Left lung (tissue), 10 donors: ENCODE data around the gene TRPC4AP. TPM values are rescaled to one million over a fixed set of nuclear protein-coding genes. Genes with fewer than 3 reads are reported as not detected.

Experiments used
- ATAC-seq: fragments of 200-7000 bp; cut with Tn5 transposase; one replicate; pipeline ENCODE4 v1.9.1; 2020; ENCODE audit warnings: moderate library complexity
- DNase-seq, 4 donors: peaks; one replicate each; pipeline ENCODE4 v3.0.0-alpha.2; 2013 to 2020
- H3K27ac ChIP-seq, 2 donors: fragments of 200-600 bp; sonication (generic) in 1 of 2; one replicate each; pipeline versions ENCODE4 v1.5.0 to v1.8.0; 2020 to 2021
- H3K27me3 ChIP-seq, 2 donors: fragments of 200-600 bp; sonication (generic) in 1 of 2; one replicate each; pipeline versions ENCODE4 v1.5.0 to v1.8.0; 2020 to 2021
- H3K36me3 ChIP-seq, 2 donors: fragments of 200-600 bp; sonication (generic) in 1 of 2; one replicate each; pipeline versions ENCODE4 v1.5.0 to v1.8.0; 2020 to 2021
- H3K4me1 ChIP-seq, 2 donors: fragments of 200-600 bp; one replicate each; pipeline ENCODE4 v1.8.0; 2021
- H3K4me3 ChIP-seq, 2 donors: fragments of 200-600 bp; sonication (generic) in 1 of 2; one replicate each; pipeline versions ENCODE4 v1.5.0 to v1.8.0; 2020 to 2021; ENCODE audit warnings: mild to moderate bottlenecking in 1 of 2
- H3K9me3 ChIP-seq, 2 donors: fragments of 200-600 bp; sonication (generic) in 1 of 2; one replicate each; pipeline versions ENCODE4 v1.5.0 to v1.8.0; 2020 to 2021
- intact Hi-C, 2 donors: fragments of 100-400 bp; cut with DNase I; formaldehyde crosslinking; loops; one replicate each; pipeline versions ENCODE4 v1.11.2 to v1.14.2; 2022
- polyA plus RNA-seq, 6 donors: library from polyadenylated mRNA; unstranded; fragments of 120-200 nt; gene quantifications; one replicate each; pipeline ENCODE4 v1.2.1, GENCODE V29; 2013; ENCODE audit not compliant: insufficient read length in 6 of 6
- total RNA-seq, 2 donors: library from RNA; stranded (reverse); fragmentation: NEBNext Ultra II Directional; extraction: Animal tissue kit (Norgen Biotek cat#: 25700); gene quantifications; one replicate each; pipeline ENCODE4 v1.2.1, GENCODE V29; 2021
- TF ChIP-seq, protein P1 (sequence below), 2 donors: fragments of 200-600 bp; sonication (generic) in 1 of 2; IDR thresholded peaks; one replicate each; pipeline versions ENCODE4 v1.5.0 to v1.8.0; 2021; ENCODE audit warnings: antibody characterized with exemption in 2 of 2
- donor health status: DM: no; HTN: yes; CAD: no.
- donor health status: DM: no; HTN: no; CAD: no.

TRPC4AP gene
- total and polyA plus RNA-seq, 8 donors: 57.8 to 70.8 (median 67.0) TPM

DNA sequence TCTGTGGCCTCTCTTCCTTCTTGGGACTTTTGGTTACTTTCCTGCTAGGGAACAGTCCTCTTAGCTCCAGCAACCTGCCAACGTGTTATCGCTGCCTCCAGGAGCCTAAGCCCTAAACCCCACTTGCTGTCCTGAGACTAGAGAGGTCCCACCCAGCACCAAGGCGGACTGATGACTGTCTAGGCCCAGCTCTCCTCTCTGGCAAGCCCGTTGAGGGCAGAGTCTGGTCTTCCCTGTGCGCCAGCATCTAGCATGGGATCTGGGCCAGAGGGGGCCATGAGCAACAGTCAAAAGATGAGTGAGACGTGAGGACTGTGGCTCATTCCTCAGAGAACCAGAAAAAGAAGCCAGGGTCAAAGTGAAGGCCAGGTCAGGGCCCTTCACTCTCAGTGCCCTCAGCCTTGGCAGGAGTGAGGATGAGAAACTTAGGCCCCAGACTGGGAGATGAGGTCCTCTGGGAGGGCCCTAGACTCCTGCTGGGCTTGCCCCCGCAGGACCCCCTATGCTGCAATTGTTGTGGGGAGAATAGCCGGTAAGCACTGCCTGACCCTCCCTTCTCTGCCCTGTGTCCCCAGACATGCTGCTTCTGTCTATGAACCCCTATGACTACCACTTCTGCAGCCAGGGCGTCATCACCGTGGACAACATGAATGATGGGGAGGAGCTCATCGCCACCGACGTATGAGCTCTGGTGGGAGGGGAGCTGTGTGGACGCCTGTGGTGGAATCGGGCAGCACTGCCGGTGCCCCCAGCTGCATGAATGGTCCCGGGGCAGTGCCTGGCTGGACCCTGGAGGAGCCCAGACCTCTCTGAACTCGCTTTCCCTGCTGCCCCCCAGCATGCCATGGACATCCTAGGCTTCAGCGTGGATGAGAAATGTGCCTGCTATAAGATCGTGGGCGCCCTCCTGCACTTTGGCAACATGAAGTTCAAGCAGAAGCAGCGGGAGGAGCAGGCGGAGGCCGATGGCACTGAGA lies 106.0 kb downstream of the TRPC4AP start:
- ATAC-seq: peak; percentile 3
- DNase-seq: peak in 1 of 4 donors; percentile 49
- Histone ChIP-seq H3K36me3 (no peaks in the 10 kb centered on the region), H3K27ac (no peak overlapping the region), H3K4me3 (no peak overlapping the region), H3K27me3 (peaks cover 5 to 37% of the 10 kb centered on the region in 2 donors), H3K4me1 (no peaks in the 10 kb centered on the region), H3K9me3 (no peaks in the 10 kb centered on the region)
- intact Hi-C loops: no loop called here
- TF ChIP-seq, protein P1, sequence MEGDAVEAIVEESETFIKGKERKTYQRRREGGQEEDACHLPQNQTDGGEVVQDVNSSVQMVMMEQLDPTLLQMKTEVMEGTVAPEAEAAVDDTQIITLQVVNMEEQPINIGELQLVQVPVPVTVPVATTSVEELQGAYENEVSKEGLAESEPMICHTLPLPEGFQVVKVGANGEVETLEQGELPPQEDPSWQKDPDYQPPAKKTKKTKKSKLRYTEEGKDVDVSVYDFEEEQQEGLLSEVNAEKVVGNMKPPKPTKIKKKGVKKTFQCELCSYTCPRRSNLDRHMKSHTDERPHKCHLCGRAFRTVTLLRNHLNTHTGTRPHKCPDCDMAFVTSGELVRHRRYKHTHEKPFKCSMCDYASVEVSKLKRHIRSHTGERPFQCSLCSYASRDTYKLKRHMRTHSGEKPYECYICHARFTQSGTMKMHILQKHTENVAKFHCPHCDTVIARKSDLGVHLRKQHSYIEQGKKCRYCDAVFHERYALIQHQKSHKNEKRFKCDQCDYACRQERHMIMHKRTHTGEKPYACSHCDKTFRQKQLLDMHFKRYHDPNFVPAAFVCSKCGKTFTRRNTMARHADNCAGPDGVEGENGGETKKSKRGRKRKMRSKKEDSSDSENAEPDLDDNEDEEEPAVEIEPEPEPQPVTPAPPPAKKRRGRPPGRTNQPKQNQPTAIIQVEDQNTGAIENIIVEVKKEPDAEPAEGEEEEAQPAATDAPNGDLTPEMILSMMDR (IDR thresholded peaks at IDR 0.05): no peak

DNA sequence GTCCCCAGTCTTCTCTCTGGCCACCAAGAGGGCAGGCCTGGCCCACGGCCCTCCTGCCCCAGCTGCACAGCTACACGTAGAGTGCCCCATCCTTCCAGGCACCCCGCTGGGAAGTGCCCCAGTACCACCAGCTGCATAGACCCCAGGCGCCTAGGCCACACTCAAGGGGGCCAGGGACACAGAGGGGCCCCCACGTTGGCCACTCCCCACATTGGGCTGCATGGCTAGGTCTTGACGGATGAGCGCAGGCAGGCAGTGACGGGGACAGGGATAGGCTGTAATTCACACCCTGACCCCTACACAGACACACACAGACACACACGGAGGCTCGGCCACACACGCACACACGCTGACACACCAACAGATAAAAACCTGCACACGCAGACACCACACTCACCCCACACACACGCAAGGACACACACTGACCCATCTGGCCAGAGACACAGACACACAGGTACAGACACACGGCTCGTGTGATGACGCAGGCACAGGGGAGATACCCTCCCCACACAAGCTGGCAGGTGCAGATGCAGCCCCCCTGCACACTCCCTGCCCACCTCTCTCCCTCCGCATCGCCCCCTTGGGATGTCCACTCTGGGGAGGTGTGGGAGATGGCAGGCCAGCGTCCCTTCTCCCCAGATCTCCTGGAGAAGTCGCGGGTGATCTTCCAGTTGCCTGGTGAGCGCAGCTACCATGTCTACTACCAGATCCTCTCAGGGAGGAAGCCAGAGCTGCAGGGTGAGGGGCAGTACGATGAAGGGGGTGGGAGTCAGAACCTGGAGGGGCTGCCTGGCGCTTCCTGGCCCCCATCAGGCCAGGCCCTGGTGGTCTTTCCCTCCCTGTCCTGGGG lies 106.9 kb downstream of the TRPC4AP start:
- H3K4me3 ChIP-seq: no peak overlapping the region
- H3K4me1 ChIP-seq: no peaks in the 10 kb centered on the region
- peaks cover 5 to 37% of the 10 kb centered on the region in 2 donors for H3K27me3 ChIP-seq
- TF ChIP-seq, protein P1 (IDR thresholded peaks at IDR 0.05): no peak
- no peaks in the 10 kb centered on the region for H3K36me3 ChIP-seq
- no peak overlapping the region for H3K27ac ChIP-seq
- intact Hi-C loops: no loop called here
- no peak for ATAC-seq
- DNase-seq: peak in 1 of 4 donors; percentile 47
- H3K9me3 ChIP-seq: no peaks in the 10 kb centered on the region

DNA sequence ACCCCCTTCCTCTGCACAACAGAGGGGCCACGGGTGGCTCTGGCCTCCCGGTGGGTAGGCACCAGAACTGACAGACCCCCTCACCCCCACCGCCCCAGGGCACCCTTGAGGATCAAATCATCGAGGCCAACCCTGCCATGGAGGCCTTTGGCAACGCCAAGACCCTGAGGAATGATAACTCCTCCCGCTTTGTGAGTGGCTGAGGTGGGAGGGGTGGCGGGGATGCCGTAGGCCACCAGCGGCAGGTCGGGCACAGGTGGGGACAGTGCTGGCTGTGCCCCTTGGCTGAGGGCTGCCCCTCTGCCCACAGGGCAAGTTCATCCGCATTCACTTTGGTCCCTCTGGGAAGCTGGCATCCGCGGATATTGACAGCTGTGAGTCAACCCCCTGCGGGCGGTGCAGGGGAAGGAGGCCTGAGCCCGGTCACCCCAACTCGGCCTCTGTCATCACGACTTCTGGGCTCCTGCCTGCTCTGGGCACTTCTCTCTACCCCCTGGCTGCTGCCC lies 107.8 kb downstream of the TRPC4AP start:
- ATAC-seq (no peak), DNase-seq (peak in 1 of 4 donors; percentile 57)
- TF ChIP-seq, protein P1 (IDR thresholded peaks at IDR 0.05): no peak
- H3K36me3 ChIP-seq: no peaks in the 10 kb centered on the region
- H3K4me1 ChIP-seq: no peaks in the 10 kb centered on the region
- no peaks in the 10 kb centered on the region for H3K9me3 ChIP-seq
- H3K4me3 ChIP-seq: no peak overlapping the region
- no peak overlapping the region for H3K27ac ChIP-seq
- intact Hi-C loops: no loop called here
- H3K27me3 ChIP-seq: peaks cover 5 to 37% of the 10 kb centered on the region in 2 donors

DNA sequence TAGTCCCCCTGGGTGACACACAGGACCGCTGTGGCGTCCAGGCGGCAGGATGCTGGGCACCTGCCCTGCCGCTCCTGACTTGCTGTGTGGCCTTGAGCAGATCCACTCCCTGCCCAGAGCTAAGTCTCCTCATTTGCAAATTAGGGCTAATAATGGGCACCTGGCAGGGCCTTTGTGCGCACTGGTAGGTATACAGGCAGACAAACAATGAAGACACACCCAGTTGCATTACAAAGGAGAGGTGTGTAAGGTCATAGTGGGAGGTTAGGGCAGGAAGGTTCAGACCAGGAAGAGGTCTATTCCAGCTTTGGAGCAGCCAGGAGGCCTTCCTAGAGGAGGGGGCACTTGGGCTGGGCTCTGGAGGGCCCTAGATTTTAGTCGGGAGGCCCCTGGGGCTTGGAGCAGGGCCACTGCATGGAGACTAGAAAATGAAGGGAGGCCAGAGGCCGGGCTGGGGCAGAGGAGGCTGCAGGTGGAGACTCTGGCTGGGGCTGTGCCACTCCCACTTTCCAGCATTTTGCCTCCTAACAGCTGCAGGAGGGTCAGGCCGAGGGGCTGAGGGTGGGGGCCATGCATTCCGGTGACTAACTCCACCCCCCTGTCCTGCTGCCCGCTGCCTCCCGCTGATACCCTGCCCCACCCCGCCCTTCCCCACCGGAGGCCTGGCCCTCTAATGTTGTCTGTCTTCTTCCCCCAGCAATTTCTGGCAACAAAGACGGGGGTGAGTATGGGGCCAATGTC lies 108.4 kb downstream of the TRPC4AP start:
- Histone ChIP-seq H3K4me3 (no peak overlapping the region), H3K4me1 (no peaks in the 10 kb centered on the region), H3K27me3 (peaks cover 5 to 37% of the 10 kb centered on the region in 2 donors), H3K9me3 (no peaks in the 10 kb centered on the region), H3K36me3 (no peaks in the 10 kb centered on the region), H3K27ac (no peak overlapping the region)
- ATAC-seq (no peak), DNase-seq (peak in 1 of 4 donors; percentile 24)
- TF ChIP-seq, protein P1 (IDR thresholded peaks at IDR 0.05): no peak
- intact Hi-C loops: no loop called here
